GM21717 (cell line): ENCODE data around the gene SLC10A7.

Experiments used
- ATAC-seq: cut with Tn5 transposase; IDR thresholded peaks from one replicate; pipeline ENCODE4 v1.9.1; 2021; ENCODE audit warnings: mild to moderate bottlenecking, moderate library complexity; ENCODE audit not compliant: unreplicated experiment

SLC10A7 gene

DNA sequence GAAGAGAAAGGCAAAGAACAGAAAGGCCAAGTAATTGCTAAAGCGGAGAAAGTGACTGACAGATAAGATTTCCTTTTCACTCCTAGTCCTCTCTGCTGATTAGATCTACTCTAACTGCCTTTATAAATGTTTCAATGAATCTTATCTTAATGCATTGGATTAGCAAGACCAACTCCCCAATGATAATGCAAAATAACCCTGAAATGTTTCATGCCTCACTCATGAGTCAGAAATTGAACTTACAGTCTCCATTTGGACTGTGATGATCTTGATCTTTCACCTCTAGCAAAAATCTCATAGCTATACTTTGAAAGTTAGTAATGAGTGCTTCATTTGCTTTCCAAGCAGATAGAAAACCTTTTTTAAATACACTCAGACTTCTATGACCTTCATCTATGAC lies 26.5 kb downstream of the SLC10A7 start:
- no peak for ATAC-seq

DNA sequence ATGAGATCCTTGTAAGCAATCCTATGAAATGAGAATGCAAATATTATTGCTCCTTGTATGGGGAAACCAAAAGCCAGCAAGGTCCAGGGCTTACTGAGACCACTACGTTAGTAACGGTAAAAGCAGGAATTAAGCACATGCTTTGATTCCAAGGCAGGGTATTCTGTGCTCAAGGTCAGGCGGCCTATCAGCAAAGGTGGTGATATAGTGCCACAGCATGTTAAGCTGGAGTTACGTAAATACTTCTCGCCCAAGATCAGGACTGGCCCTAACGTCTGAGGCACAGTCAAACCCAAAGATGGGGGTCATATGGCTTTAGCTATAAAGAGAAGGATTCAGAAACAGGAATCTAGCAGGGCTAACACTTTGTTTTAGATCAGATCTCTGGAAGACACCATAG lies 27.6 kb downstream of the SLC10A7 start:
- no peak for ATAC-seq

DNA sequence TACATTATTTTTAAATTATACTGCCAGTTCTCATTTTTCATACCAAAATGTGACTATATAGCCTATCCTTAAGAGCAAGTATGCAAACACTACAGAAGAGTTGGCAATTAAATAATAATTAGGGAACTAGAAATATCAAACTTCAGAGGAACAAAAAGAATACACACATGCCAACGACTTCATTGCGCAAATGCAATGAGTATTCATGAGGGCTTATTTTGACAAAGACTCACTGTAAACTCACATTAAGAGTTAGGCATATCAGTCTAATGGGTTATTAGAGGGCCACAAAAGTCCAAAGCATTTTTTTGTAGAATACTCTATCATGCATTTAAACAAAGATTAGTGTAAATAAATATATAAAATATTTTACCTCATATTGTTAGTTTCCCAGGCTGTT lies 31.6 kb downstream of the SLC10A7 start:
- no peak for ATAC-seq

DNA sequence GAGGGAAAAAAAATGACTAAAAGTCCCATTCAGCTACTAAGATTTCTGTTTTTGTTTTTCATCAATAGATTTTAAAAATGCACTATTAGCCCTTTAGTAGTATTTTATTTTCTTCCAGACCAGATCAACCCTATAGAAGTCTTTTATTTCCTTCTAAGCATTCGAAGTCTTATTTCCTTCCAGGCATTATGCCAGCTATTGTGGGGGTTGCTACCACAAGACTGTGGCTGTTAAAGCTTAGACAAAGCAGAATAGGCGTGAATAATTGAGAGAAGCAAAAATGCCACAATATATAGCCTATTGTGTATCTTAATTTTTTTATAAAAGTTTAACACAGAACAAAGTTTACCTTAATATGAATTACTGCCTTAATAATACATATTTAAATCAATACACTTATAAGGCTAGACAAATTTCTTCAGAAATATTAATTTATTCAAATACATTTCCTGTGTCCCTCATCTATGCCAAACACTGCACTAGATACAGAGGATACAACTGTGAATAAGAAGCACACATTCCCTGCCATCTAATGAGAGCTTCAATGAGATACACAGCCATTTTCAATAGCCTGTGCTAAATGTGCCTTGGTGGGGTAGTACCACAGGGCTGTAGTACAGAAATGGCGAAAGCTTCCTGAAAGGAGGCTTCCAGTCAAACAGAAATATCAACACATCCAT lies 33.1 kb downstream of the SLC10A7 start:
- ATAC-seq, result no peak

DNA sequence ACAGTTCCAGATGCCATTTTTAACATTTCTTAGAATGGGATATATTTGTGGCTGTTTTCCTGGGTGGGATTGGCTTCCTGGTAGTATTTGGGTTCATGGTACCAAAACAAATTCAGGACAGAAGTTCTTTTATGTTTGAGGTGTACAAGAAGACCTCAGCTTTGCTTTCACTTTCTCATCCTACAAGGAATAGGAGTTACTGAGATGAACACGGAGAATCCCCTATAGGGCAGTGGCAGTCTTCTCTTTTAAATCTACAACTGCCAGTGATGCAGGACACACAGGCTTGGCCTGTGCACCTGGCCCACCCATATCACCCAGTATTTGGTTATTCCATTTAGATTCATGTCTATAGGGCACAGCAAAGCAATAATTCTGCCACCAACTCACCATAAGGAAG lies 35.2 kb downstream of the SLC10A7 start:
- ATAC-seq, result peak; percentile 95

DNA sequence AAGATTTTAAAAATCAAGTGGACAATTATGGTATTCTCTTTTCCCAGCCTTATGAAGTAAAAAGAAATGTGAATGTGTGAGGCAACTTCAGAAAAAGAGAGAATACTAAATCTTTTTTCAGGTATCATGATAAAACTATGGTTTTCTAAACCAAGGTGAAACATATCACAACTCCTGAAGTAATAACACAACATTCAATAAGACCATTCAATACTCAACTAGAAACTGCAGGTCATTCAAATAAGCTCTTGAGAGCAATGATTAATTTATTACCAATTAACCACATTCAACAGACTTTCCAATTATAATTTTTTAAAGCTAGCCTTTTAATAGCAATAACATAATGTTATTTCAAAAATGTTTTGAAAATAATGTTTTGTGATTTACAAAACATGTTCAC lies 35.8 kb downstream of the SLC10A7 start:
- no peak for ATAC-seq

DNA sequence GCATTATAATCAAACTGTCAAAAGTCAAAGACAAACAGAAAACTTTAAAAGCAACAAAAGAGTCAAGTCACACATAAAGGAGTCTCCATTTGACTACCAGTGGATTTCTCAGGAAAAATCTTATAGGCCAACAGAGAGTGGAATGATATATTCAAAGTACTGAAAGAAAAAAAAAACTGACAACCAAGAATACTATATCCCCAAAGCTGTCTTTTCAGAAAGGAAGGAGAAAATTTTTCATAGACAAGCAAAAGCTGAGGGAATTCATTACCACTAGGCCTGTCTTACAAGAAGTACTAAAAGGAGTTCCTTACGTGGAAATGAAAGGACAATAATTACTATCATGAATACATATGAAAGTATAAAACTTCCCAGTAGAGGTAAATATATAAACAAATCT lies 39.0 kb downstream of the SLC10A7 start:
- ATAC-seq, result no peak

DNA sequence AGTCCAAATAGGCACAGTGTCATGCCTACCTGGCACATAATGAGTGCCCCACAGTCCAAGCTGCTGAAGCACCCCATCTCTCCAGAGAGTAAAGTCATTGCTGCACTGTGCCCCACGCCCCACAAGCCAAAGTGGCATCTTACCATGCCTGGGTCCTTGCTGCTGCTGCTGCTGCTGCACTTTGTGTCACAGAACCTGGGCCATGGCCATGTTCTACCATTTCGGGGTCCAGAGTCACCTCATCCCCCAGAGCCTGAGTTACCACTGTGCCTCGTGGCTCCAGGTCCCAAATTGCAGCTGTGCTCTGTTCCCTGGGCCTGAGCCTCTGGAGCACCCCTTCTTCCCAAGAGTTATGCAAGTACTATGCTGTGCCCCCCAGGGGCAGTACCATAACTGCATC lies 40.5 kb downstream of the SLC10A7 start:
- no peak for ATAC-seq

DNA sequence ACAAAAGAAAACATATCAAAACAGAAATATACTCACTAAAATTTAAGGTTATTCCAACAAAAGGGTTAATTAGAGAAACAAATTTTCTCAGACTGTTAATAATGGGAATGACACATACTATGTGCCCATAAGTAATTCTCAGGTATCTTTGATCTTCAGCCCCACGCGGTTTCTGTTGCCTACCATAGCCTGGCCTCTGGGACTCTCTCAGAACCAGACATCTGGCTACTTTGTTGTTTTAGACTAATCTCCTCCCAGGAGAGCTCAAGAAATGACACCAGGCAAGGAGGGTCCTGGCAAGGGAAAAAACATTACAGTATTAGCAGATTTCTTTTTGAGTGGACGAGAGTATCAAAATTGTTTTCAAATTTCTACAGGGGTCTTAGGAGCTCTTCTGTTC lies 43.7 kb downstream of the SLC10A7 start:
- ATAC-seq, result no peak

DNA sequence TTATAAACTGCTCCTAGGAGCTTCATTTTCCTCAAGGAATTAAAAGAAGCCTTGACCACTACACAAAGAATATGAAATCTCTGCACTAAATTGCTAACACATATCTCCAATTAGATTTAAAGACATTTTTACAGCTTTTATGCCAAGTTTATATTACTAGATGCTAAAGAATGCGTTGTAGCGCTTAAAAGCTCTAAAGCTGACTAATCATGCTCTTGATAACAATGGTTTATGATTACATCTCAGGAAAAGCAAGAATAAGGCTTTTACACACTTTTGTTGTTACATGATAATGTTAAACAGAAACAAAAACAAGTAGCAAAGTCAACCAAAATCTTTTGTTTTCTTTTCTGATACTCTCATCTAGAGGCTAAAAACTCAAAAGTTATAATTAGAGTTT lies 44.7 kb downstream of the SLC10A7 start:
- ATAC-seq, result no peak

DNA sequence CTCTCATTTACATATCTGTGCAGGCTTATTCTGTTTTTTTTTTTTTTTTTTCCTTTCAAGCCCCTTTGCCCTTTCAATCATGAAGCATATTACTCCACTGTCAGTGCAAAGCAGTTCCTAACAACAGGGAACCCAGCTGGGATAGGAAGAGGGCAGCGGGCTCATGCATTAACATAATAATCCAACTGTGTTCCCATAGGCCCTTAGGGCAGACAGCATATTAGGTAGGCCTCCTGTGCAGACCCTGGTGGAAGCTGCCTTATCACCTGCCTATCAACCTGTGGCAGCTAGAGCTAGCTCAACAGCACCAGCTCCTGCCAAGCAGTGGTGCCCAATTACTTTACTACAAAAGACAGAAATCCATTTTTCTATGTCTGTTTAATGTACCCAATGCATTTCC lies 49.3 kb downstream of the SLC10A7 start:
- no peak for ATAC-seq

DNA sequence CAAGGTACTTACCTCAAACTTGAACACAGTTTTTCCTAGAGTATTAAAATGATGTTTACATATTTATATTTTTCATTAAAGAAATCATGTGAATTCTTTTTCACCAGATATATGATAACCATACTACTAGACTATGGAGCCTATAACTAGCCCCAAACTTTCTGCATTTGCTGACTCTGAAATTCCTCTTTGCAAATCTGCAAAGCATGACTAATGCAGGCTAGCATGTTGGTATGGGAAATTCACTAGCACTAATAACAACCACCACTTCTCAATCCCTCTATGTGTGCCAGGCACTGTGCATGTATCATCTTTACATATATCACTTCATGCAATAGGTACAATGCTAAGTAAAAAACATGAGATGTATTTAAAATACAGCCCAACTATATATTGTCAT lies 51.1 kb downstream of the SLC10A7 start:
- no peak for ATAC-seq

DNA sequence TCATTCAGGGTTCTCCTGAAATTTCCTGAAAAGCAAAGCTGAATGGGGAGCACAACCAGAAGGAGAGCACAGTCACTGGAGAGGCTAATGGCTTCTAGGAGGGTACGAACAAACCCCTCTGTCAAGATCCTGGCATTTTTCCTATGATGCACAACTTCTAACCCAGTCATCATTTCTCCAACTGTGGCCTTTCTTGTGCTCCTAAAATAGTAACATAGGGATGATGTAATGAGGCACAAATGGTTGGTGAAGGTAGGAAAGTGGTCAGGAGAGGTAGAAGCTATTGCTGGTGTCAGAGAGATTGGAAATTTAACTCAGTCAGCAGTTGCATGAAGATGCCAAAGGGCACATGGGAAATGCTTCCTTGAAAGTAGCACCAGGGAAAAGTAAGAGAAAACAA lies 52.7 kb downstream of the SLC10A7 start:
- no peak for ATAC-seq

DNA sequence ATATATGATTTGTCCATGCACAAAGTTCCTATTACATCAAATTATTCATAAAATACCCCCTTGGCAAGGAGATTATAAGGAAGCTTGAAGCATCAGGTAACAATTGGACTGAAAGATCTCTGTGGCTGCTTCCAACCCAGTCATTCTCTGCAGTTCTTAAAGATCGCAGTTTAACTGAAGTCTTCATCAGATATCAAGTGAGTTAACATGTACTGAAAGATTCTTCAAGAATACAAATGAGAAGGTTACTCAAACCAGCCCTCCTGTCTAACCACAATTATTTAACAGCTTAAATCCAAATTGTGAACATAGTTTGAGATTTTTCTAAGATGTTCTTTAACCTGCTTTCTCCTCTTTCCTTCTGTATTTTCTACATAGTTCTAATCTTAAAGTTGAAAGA lies 56.1 kb downstream of the SLC10A7 start:
- no peak for ATAC-seq

DNA sequence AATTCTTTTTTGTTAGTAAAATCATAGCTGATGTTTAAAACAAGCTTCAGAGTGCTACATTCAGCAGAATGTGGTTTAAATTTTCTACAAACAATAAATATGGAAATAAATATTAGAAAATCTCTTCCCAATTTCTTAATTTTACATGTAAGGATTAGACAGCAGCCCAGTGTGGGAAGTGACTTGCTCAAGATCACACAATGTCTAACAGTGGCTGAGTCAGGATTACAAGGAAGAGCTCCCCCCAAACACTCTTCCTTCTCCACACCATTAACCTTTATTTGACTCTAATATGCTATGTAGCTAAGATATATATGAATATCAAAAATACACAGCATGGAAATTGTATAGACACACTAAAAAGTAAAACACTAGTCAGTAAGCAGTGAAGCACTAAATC lies 59.5 kb downstream of the SLC10A7 start:
- ATAC-seq, result no peak

DNA sequence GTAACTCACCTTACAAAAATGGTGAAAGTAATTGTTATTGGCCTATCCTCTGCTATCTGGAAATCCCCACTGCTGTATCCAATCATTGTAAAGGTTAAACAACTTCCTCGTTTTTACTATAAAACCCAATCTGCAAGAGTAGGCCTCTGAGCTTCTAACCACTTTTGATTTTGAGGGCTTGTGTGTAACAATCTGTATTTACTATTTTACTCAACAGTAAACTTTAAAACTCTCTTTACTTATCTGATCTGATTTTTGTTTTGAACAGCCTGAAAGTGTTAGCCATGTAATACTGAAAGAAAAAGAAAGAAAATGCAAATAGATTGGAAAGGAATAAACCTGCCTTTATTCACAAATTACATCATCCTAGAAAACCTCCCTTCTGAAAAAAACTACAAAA lies 63.1 kb downstream of the SLC10A7 start:
- ATAC-seq, result peak; percentile 94

DNA sequence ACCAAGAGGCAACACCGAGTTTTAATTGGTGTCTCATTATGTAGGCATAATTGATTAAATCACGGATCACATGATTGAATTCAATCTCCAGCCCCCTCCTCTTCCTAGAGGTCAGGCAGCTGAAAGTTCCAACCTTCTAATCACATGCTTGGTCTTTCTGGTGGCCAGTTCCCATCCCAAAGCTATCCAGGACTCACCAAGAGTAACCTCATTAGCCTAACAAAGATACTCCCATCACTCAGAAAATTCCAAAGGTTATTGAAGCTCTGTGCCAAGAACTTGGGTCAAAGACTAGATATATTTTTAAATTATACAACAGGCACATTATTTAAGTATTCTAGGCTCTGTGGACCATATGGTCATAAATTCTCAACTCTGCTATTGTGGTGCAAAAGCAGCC lies 65.1 kb downstream of the SLC10A7 start:
- no peak for ATAC-seq

DNA sequence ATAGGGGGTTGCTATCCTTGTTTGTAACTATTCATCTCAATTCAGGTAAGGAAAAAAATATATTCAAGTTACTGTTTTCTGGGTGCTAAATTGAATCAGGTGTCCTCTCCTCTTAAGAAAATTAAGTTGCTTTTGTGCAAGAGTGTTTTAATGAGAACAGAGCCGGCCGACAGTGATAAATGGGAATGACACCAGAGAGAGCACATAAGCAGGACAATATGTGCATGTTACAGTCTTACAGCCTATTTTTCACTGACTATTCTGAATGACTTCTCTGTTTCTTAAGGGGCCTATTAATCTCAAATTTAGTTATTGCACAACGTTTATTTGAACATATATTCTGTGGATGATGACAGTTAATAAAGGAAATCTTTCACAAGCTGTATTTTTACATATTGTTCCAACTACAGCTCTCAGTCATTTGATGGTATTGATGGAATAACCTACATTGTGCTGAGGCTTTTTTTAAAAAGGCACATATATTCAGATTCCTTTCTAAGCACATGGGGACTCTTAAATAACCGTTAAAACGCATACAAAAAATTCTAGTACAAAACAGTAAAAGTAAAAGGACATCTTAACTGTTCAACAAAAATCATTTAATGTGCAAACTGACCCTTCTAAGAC lies 68.4 kb downstream of the SLC10A7 start:
- no peak for ATAC-seq

DNA sequence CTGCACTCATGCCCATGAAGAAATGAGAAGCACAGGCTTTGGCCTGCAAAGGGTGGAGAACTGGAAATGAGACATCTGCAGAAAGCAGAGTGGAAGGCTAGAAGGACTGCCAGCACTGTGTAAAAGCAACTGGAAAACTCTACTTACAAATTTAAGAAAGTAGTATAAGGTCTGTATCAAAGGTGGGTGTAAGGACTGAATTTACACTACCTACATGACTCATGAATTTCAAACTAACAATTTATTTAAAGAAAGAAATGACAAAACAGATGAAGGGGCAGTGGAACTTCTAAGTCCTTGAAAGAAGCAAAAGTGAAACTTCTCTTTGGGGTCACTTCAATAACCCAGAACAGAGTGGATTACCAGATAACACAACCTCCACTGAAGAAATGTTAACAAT lies 71.2 kb downstream of the SLC10A7 start:
- ATAC-seq, result peak; percentile 90

DNA sequence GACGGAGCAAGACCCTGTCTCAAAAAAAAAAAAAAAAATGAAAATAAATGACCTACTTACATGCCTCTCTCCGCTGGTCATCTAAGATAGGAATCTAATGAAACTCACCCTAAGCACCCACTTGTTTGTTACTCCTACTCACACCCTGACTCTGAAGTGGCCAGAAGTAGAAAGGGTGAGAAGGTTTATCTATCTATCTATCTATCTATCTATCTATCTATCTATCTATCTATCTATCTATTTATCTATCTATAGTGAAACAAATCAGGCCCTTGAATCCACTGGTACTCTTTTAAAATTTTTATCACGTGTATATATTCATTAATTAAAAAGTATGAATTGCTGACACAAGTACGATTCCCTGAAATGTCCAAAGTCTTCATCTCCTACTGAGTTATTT lies 75.2 kb downstream of the SLC10A7 start:
- no peak for ATAC-seq

DNA sequence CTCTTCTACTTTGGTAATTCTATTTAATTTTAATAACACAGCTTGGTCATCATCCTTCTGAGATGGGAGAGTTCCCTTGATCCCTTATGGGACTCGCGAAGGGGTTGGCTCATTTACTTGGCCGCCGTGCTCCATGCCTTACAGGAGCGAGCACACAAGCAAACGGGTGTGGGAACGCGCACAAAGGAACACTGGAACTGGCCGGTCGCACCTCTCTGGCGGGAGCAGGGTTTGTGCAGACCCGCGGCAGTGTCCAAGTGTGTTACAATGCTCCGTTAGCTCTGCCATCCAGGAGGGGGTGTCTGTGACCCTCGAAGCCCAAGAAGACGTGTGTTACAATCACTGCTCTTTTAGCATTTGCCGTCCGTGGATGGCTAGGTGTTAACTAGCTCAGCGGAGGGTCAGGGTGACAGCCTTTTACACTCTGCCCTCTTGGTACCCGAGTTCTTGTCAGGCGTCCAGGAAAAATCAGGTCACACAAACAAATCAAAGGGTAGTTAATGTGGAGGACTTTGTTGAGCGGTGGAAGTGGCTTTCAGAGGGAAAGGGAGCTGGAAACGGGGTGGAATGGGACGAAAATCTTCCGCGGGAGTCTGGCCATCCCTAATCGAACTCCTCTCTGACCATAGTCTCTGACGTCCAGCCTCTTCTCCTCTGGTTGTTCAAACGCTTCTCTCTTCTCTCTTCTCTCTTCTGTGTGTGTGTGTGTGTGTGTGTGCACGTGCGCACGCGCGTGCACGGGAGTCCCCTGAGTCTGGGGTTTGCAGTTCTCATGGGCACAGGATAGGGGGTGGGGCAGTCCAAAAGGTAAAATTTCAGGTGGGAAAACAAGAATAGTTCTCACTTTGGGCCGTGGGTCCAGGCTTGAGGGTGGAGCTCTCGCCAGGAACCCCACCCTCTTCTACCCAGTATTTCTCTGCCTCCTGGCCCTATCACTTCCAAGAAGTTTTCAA lies 76.3 kb downstream of the SLC10A7 start:
- ATAC-seq, result no peak

DNA sequence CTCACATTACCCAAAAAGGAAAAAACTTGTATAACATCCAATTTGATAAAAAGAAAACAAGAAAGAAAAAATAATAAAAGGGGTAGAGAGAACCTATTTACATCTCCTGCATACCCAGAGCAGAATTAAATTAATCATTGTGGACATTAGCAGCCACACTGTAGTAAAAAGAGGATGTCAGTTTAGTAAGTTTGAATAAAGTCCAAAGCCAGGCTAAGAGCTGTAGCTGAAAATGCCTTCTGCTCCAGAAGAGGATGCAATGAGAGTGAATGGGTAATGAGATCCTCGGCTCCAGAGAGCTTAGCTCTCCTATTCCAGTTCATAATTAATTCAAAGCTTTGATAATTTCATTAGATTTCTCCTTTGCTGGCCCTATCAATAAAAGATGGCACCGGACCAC lies 78.2 kb downstream of the SLC10A7 start:
- no peak for ATAC-seq
